ENCODE data around the gene HINT3.

- TF ChIP-seq GABPA (IDR thresholded peaks at IDR 0.05; ENCODE audit: low read depth) (no peak), CTCF (IDR thresholded peaks at IDR 0.05; ENCODE audit: insufficient read depth, low read length) (peak; percentile 35), POLR2AphosphoS5 (IDR thresholded peaks at IDR 0.05; ENCODE audit: low read depth) (no peak), REST (IDR thresholded peaks at IDR 0.05; ENCODE audit: insufficient replicate concordance, low read depth) (no peak), SPI1 (IDR thresholded peaks at IDR 0.05; ENCODE audit: borderline replicate concordance, low read depth) (no peak)
These were observed 3.6 kb upstream of the HINT3 start for GRCh38 chr6:125952764-125953501.
